CD14-positive monocyte (primary cell): ENCODE data around the gene SH2D7. TPM values are rescaled to one million over a fixed set of nuclear protein-coding genes. Genes with fewer than 3 reads are reported as not detected.
A peak's percentile ranks its signal among the peaks of the same experiment; 100 is the strongest.

Experiments
- DNase-seq, 3 donors: peaks; one replicate each; pipeline ENCODE4 v3.0.0-alpha.2; 2011 to 2022
- H2AFZ ChIP-seq: 2 replicates; pipeline ENCODE4 v1.6.0; 2012; ENCODE audit warnings: mild to moderate bottlenecking, low read depth, low read length, inconsistent platforms; ENCODE audit not compliant: insufficient read depth, poor library complexity, severe bottlenecking
- H3K27ac ChIP-seq, 2 donors: 1 replicate in 1 of 2; 2 replicates in 1 of 2; pipeline ENCODE4 v1.5.1; 2012 to 2013; ENCODE audit warnings: low read length in 2 of 2, control low read depth in 1 of 2, inconsistent platforms in 1 of 2, low read depth in 1 of 2, mild to moderate bottlenecking in 1 of 2
- H3K27me3 ChIP-seq, 2 donors: one replicate each; pipeline versions ENCODE4 v1.6.0 to v1.6.1; 2011 to 2013; ENCODE audit warnings: low read length in 2 of 2; ENCODE audit not compliant: control insufficient read depth in 2 of 2, insufficient read depth in 2 of 2
- H3K36me3 ChIP-seq, 2 donors: replicated peaks in 1 of 2; 1 replicate in 1 of 2; 2 replicates in 1 of 2; pipeline versions ENCODE4 v1.5.1 to v1.6.1; 2012 to 2013; ENCODE audit warnings: low read length in 2 of 2, control low read depth in 1 of 2, inconsistent platforms in 1 of 2, mild to moderate bottlenecking in 1 of 2; ENCODE audit not compliant: insufficient read depth in 2 of 2, control insufficient read depth in 1 of 2
- H3K4me1 ChIP-seq, 2 donors: 1 replicate in 1 of 2; 2 replicates in 1 of 2; pipeline versions ENCODE4 v1.5.1 to v1.6.1; 2012 to 2013; ENCODE audit warnings: low read length in 2 of 2, control low read depth in 1 of 2, inconsistent platforms in 1 of 2, mild to moderate bottlenecking in 1 of 2, moderate library complexity in 1 of 2; ENCODE audit not compliant: insufficient read depth in 2 of 2, control insufficient read depth in 1 of 2
- H3K4me2 ChIP-seq: replicated peaks from 2 replicates; pipeline ENCODE3; 2012; ENCODE audit warnings: low read length, moderate library complexity, mild to moderate bottlenecking; ENCODE audit not compliant: poor library complexity, severe bottlenecking; ENCODE audit errors: extremely low read depth
- H3K4me3 ChIP-seq, 3 experiments: fragments of 200-600 bp in 1 of 3; sonication (generic) in 1 of 3; replicated peaks in 1 of 3; 1 replicate in 2 of 3; 2 replicates in 1 of 3; pipeline ENCODE4 v1.5.1; 2011 to 2013; ENCODE audit warnings: low read length in 3 of 3, mild to moderate bottlenecking in 3 of 3, control low read depth in 2 of 3, low read depth in 2 of 3, inconsistent platforms in 1 of 3, moderate library complexity in 1 of 3
- H3K79me2 ChIP-seq: 2 replicates; pipeline ENCODE4 v1.6.0; 2012; ENCODE audit warnings: mild to moderate bottlenecking, control low read depth, inconsistent platforms, low read length, moderate library complexity; ENCODE audit not compliant: insufficient read depth
- H3K9ac ChIP-seq: 2 replicates; pipeline ENCODE4 v1.6.0; 2017; ENCODE audit warnings: low read length, mild to moderate bottlenecking; ENCODE audit not compliant: insufficient read depth, poor library complexity, severe bottlenecking
- H3K9me3 ChIP-seq, 2 donors: replicated peaks in 1 of 2; 1 replicate in 1 of 2; 2 replicates in 1 of 2; pipeline versions ENCODE4 v1.5.1 to v1.6.1; 2012 to 2013; ENCODE audit warnings: low read length in 2 of 2, control low read depth in 1 of 2; ENCODE audit not compliant: control insufficient read depth in 1 of 2, insufficient read depth in 1 of 2
- H4K20me1 ChIP-seq: 2 replicates; pipeline ENCODE4 v1.6.0; 2012; ENCODE audit warnings: mild to moderate bottlenecking, low read length, control low read depth, moderate library complexity; ENCODE audit not compliant: insufficient read depth
- H3K27ac Mint-ChIP-seq, 7 donors: one replicate each; pipeline ENCODE4 v1.8.0; 2020; ENCODE audit warnings: mild to moderate bottlenecking in 7 of 7, mixed read lengths in 7 of 7, moderate library complexity in 6 of 7, inconsistent platforms in 2 of 7
- H3K27me3 Mint-ChIP-seq, 3 donors: one replicate each; pipeline ENCODE4 v1.8.0; 2021 to 2022; ENCODE audit warnings: low read depth in 3 of 3, mild to moderate bottlenecking in 3 of 3, mixed read lengths in 3 of 3, moderate library complexity in 3 of 3, inconsistent platforms in 1 of 3
- H3K36me3 Mint-ChIP-seq, 2 donors: one replicate each; pipeline ENCODE4 v1.8.0; 2020; ENCODE audit warnings: mixed read lengths in 2 of 2, inconsistent platforms in 1 of 2, mild to moderate bottlenecking in 1 of 2
- H3K4me1 Mint-ChIP-seq: one replicate; pipeline ENCODE4 v1.8.0; 2020; ENCODE audit warnings: mild to moderate bottlenecking, mixed read lengths
- H3K4me3 Mint-ChIP-seq, 2 donors: one replicate each; pipeline ENCODE4 v1.8.0; 2020; ENCODE audit warnings: mild to moderate bottlenecking in 2 of 2, mixed read lengths in 2 of 2, moderate library complexity in 1 of 2
- H3K9me3 Mint-ChIP-seq, 7 donors: one replicate each; pipeline ENCODE4 v1.8.0; 2020 to 2022; ENCODE audit warnings: mixed read lengths in 7 of 7, mild to moderate bottlenecking in 6 of 7, moderate library complexity in 6 of 7, inconsistent platforms in 2 of 7
- CTCF ChIP-seq: fragments of 200-600 bp; IDR thresholded peaks from one replicate; pipeline ENCODE4 v1.8.0; 2022; ENCODE audit warnings: antibody characterized with exemption, mild to moderate bottlenecking
- WGBS: methylation state at CpG from one replicate; pipeline ENCODE4 v1.1.5; 2013; ENCODE audit warnings: missing lambda C conversion rate; ENCODE audit not compliant: insufficient coverage; 5-methylcytosine and 5-hydroxymethylcytosine counted together
- intact Hi-C, 2 donors: fragments of 100-400 bp; cut with micrococcal nuclease; formaldehyde crosslinking; loops; one replicate each; pipeline versions ENCODE4 v1.15.0 to v1.15.1; 2023
- polyA plus RNA-seq, 3 donors: library from polyadenylated mRNA; depleted of rRNA in 1 of 3; unstranded in 2 of 3; stranded (reverse) in 1 of 3; fragments of 300-500 nt in 2 of 3; fragments of >200 nt in 1 of 3; fragmentation: Illumina TruSeq in 2 of 3; gene quantifications; 1 replicate in 2 of 3; 2 replicates in 1 of 3; pipeline ENCODE4 v1.2.3, GENCODE V29; 2012 to 2021

Gene SH2D7
- polyA plus RNA-seq, 3 donors, result not detected

- intact Hi-C loops, result no loop called here
- WGBS, result 83% methylated on average over 2 of the region's 2 CpGs
Measured at GRCh38 chr15:78054518-78054917, 37.8 kb upstream of the SH2D7 start.

DNA sequence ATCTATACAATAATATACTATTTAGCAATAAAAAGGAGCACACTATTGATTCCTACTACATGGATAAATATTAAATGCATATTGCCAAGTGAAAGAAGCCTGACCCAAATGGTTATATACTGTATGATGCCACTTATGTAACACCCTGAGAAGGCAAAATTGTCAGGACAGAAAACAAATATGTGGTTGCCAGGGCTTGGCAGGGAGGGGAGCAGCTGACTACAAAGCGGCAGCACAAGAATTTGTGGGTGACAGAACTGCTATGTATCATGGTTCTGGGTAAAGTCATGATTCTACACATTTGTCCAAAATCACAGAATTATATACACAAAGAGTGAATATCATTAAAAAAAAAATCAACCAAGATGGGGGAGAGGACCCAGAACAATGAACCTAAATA lies 37.4 kb upstream of the SH2D7 start:
- Mint-ChIP-seq H3K27ac (peak overlapping the region in 4 of 7 donors; percentile 28 to 77 (median 64)), H3K4me1 (peaks cover 86% of the 10 kb centered on the region), H3K9me3 (no peaks in the 10 kb centered on the region), H3K36me3 (peaks cover 23 to 28% of the 10 kb centered on the region in 2 donors), H3K27me3 (no peaks in the 10 kb centered on the region), H3K4me3 (no peak overlapping the region)
- Histone ChIP-seq H3K27me3 (no peaks in the 10 kb centered on the region), H3K4me3 (no peak overlapping the region), H2AFZ (no peak overlapping the region), H3K4me2 (no peak overlapping the region), H3K4me1 (peaks cover 62 to 68% of the 10 kb centered on the region in 2 donors), H4K20me1 (peaks cover 97% of the 10 kb centered on the region), H3K9me3 (no peaks in the 10 kb centered on the region), H3K36me3 (peaks cover 7 to 25% of the 10 kb centered on the region in 2 donors), H3K9ac (no peak overlapping the region), H3K27ac (peak overlapping the region in 1 of 2 donors; percentile 77), H3K79me2 (peaks cover 95% of the 10 kb centered on the region)
- intact Hi-C loops, result no loop called here
- no CpG with 5 or more reads among the region's 1 CpG for WGBS
- TF ChIP-seq CTCF, result no peak
- DNase-seq, result no peak

More at GRCh38 chr15:78054518-78054917, 37.8 kb upstream of the SH2D7 start:
- no peak overlapping the region for H3K4me3 Mint-ChIP-seq
- H3K4me2 ChIP-seq, result no peak overlapping the region
- H3K4me3 ChIP-seq, result no peak overlapping the region
- no peak overlapping the region for H3K9ac ChIP-seq
- H3K9me3 ChIP-seq, result no peaks in the 10 kb centered on the region
- DNase-seq, result no peak
- H3K36me3 ChIP-seq, result peaks cover 7 to 25% of the 10 kb centered on the region in 2 donors
- H3K27me3 ChIP-seq, result no peaks in the 10 kb centered on the region
- H3K4me1 Mint-ChIP-seq, result peaks cover 86% of the 10 kb centered on the region
- no peaks in the 10 kb centered on the region for H3K27me3 Mint-ChIP-seq
- H3K36me3 Mint-ChIP-seq, result peaks cover 24 to 32% of the 10 kb centered on the region in 2 donors
- peaks cover 97% of the 10 kb centered on the region for H4K20me1 ChIP-seq
- peaks cover 65 to 73% of the 10 kb centered on the region in 2 donors for H3K4me1 ChIP-seq
- H3K27ac ChIP-seq, result no peak overlapping the region
- H3K27ac Mint-ChIP-seq, result no peak overlapping the region
- TF ChIP-seq CTCF, result no peak
- peaks cover 95% of the 10 kb centered on the region for H3K79me2 ChIP-seq
- no peaks in the 10 kb centered on the region for H3K9me3 Mint-ChIP-seq
- no peak overlapping the region for H2AFZ ChIP-seq
